ENCODE results near the gene SLC22A5. TPM values are rescaled to one million over a fixed set of nuclear protein-coding genes. Genes with fewer than 3 reads are reported as not detected.

Gene SLC22A5
- total RNA-seq, 1 experiment from 2014 or later = 15.2 TPM

- no peaks in the 10 kb centered on the region for H3K27me3 ChIP-seq (ENCODE audit: insufficient read depth, low read depth)
- no peaks in the 10 kb centered on the region for H4K20me1 ChIP-seq (ENCODE audit: insufficient read depth)
- H3K9me2 ChIP-seq (ENCODE audit: insufficient read depth) = no peaks in the 10 kb centered on the region
- no peaks in the 10 kb centered on the region for H3K36me3 ChIP-seq (ENCODE audit: low read depth)
- H3K79me2 ChIP-seq (ENCODE audit: low read depth) = no peaks in the 10 kb centered on the region
- intact Hi-C loops (cut with micrococcal nuclease; ENCODE audit: unreplicated experiment) = no loop called here
- TF ChIP-seq CTCF (conservative IDR thresholded peaks at IDR 0.05) = no peak
- TF ChIP-seq EZH2 (IDR thresholded peaks at IDR 0.05; ENCODE audit: low read depth) = no peak
- peaks cover 4% of the 10 kb centered on the region for H3F3A ChIP-seq (ENCODE audit: insufficient read depth, low read depth)
- ChIA-PET POLR2A (ENCODE audit: unreplicated experiment) (interaction anchor here (0.6 kb wide), 1 partner anchor 22 kb away, joined by 3 read pairs; no protein-coding TSS in a partner anchor), CTCF (interaction anchor here (0.6 kb wide), 1 partner anchor 36 kb away, joined by 3 read pairs; no protein-coding TSS in a partner anchor)
- no peak overlapping the region for H3K27ac ChIP-seq
- no peak overlapping the region for H2AFZ ChIP-seq
- no peak overlapping the region for H3K4me3 ChIP-seq
- no TSS peak for BruUV-seq (replicated peaks)
- no peak for DNase-seq
- peaks cover 15% of the 10 kb centered on the region for H3K4me1 ChIP-seq (replicated peaks; ENCODE audit: insufficient read depth)
- no peak overlapping the region for H3K4me2 ChIP-seq
- no peaks in the 10 kb centered on the region for H3K9me3 ChIP-seq (ENCODE audit: insufficient read depth, low read depth)
Observed at GRCh38 chr5:132405646-132406045, 36.1 kb downstream of the SLC22A5 start.

DNA sequence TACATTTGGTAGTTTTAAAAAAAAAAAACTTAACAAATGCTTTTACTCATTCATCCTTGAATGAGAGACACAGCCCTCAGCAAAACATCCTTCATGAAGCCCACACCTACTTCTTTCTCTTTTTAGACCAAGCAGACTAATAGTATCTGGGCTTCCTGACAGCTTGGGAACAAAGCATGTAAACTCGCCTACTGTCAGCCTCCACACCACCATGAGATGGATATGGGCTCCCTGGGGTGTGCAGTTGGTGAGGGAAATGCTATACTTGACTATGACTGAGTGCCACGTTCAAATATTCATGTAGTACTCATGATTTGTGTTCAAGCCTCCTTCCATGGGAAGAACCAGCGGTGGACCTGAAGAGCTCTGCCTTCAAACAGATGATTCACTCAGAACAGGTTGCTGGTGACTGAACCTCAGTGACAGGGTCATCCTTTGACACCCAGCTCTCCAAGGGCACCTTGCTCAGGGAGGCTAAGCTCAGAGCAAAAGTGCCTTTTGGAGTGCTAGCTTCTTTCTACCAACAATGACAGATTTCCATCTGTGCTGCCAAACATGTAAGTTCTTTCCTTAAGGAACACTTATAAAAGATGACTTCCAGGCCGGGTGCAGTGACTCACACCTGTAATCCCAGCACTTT lies 36.8 kb downstream of the SLC22A5 start:
- Histone ChIP-seq H3K27ac (no peak overlapping the region), H3K27me3 (ENCODE audit: insufficient read depth, low read depth) (no peaks in the 10 kb centered on the region), H3K9me2 (ENCODE audit: insufficient read depth) (no peaks in the 10 kb centered on the region), H3K9me3 (ENCODE audit: insufficient read depth, low read depth) (no peaks in the 10 kb centered on the region), H3K79me2 (ENCODE audit: low read depth) (no peaks in the 10 kb centered on the region), H3F3A (ENCODE audit: insufficient read depth, low read depth) (peaks cover 8% of the 10 kb centered on the region), H3K4me2 (no peak overlapping the region), H3K36me3 (ENCODE audit: low read depth) (no peaks in the 10 kb centered on the region), H2AFZ (no peak overlapping the region), H4K20me1 (ENCODE audit: insufficient read depth) (no peaks in the 10 kb centered on the region), H3K4me3 (no peak overlapping the region), H3K4me1 (replicated peaks; ENCODE audit: insufficient read depth) (peaks cover 17% of the 10 kb centered on the region)
- BruUV-seq (replicated peaks) = no TSS peak
- ChIA-PET CTCF (no interaction called here), POLR2A (ENCODE audit: unreplicated experiment) (interaction anchor here (0.6 kb wide), 1 partner anchor 21 kb away, joined by 3 read pairs; no protein-coding TSS in a partner anchor)
- no peak for DNase-seq
- intact Hi-C loops (cut with micrococcal nuclease; ENCODE audit: unreplicated experiment) = no loop called here
- TF ChIP-seq CTCF (conservative IDR thresholded peaks at IDR 0.05) (no peak), EZH2 (IDR thresholded peaks at IDR 0.05; ENCODE audit: low read depth) (no peak)

DNA sequence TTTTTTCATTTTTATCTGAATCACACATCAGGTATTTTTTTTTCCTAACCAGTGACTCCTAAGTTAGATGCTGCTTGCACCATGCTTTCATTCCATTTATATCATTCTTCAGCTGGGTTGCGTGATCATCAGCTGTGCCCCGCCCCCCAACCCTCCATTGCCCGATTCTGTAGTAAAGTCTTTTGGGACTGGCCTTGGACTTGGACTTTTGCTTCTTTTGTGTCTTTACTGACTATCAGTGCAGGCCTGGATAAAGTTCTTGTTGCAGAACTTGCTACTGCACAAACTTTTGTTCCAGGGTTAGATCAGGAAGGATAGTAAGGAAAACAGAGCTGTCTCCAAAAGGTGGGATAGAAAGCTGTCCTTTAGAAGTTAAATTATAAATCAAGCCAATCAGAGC lies 38.5 kb downstream of the SLC22A5 start:
- TF ChIP-seq EZH2 (IDR thresholded peaks at IDR 0.05; ENCODE audit: low read depth) (no peak), CTCF (conservative IDR thresholded peaks at IDR 0.05) (no peak)
- Histone ChIP-seq H3K4me2 (no peak overlapping the region), H4K20me1 (ENCODE audit: insufficient read depth) (no peaks in the 10 kb centered on the region), H3K36me3 (ENCODE audit: low read depth) (no peaks in the 10 kb centered on the region), H3F3A (ENCODE audit: insufficient read depth, low read depth) (peaks cover 23% of the 10 kb centered on the region), H2AFZ (no peak overlapping the region), H3K79me2 (ENCODE audit: low read depth) (no peaks in the 10 kb centered on the region), H3K9me2 (ENCODE audit: insufficient read depth) (no peaks in the 10 kb centered on the region), H3K4me3 (no peak overlapping the region), H3K27me3 (ENCODE audit: insufficient read depth, low read depth) (no peaks in the 10 kb centered on the region), H3K27ac (no peak overlapping the region), H3K4me1 (replicated peaks; ENCODE audit: insufficient read depth) (peaks cover 33% of the 10 kb centered on the region), H3K9me3 (ENCODE audit: insufficient read depth, low read depth) (no peaks in the 10 kb centered on the region)
- BruUV-seq (replicated peaks) = no TSS peak
- CTCF ChIA-PET = interaction anchor here (0.7 kb wide), 1 partner anchor 20 kb away, joined by 17 read pairs; no protein-coding TSS in a partner anchor
- POLR2A ChIA-PET (ENCODE audit: unreplicated experiment) = no interaction called here
- intact Hi-C loops (cut with micrococcal nuclease; ENCODE audit: unreplicated experiment) = no loop called here
- no peak for DNase-seq
